Activated CD4-positive, alpha-beta T cell treated with anti-CD3 and anti-CD28 coated beads, Interleukin-2, amount 10 ng/mL, durations not matched to agents 7 days and 5 days (primary cell): ENCODE data around the gene RAD51B. TPM values are rescaled to one million over a fixed set of nuclear protein-coding genes. Genes with fewer than 3 reads are reported as not detected.

ENCODE experiments used
- CTCF ChIA-PET: fragments of 350-600 bp; sonication (Branson Sonifier 250); formaldehyde crosslinking; loops from one replicate; lab custom pipeline; 2021; ENCODE audit warnings: antibody characterized with exemption; lab: Charles Lee
- POLR2A ChIA-PET: fragments of 350-600 bp; sonication (Branson Sonifier 250); formaldehyde crosslinking; loops from one replicate; lab custom pipeline; 2021; ENCODE audit warnings: antibody characterized with exemption; lab: Charles Lee
- DNase-seq: peaks from one replicate; pipeline ENCODE4 v3.0.0-alpha.2; 2020
- H3K27ac Mint-ChIP-seq: one replicate; pipeline ENCODE4 v1.8.0; 2021; ENCODE audit warnings: mild to moderate bottlenecking, moderate library complexity, mixed read lengths
- H3K27me3 Mint-ChIP-seq: one replicate; pipeline ENCODE4 v1.8.0; 2021; ENCODE audit warnings: mixed read lengths
- H3K36me3 Mint-ChIP-seq: one replicate; pipeline ENCODE4 v1.8.0; 2021; ENCODE audit warnings: low read depth, mixed read lengths
- H3K4me1 Mint-ChIP-seq: one replicate; pipeline ENCODE4 v1.8.0; 2021; ENCODE audit warnings: mixed read lengths
- H3K4me3 Mint-ChIP-seq: one replicate; pipeline ENCODE4 v1.8.0; 2021; ENCODE audit warnings: mild to moderate bottlenecking, moderate library complexity, mixed read lengths
- H3K9me3 Mint-ChIP-seq: one replicate; pipeline ENCODE4 v1.8.0; 2021; ENCODE audit warnings: mixed read lengths
- total RNA-seq, 2 experiments: library from RNA; stranded (reverse); gene quantifications; one replicate each; pipeline ENCODE4 v1.2.3, GENCODE V29; 2021

Gene RAD51B
- total RNA-seq, 2 experiments from 2014 or later: 20.6 to 30.3 TPM

GRCh38 chr14:68270342-68270741, 450.8 kb downstream of the RAD51B start:
- POLR2A ChIA-PET: interaction anchor here (1.2 kb wide), 1 partner anchor 13 kb away, joined by 4 read pairs; no protein-coding TSS in a partner anchor

GRCh38 chr14:68271913-68272391, 452.4 kb downstream of the RAD51B start:
- CTCF ChIA-PET: interaction anchor here (2.4 to 2.7 kb wide), 2 partner anchors 13 to 545 kb away, joined by 6 to 13 read pairs; no protein-coding TSS in a partner anchor
- Mint-ChIP-seq H3K27ac (no peak overlapping the region), H3K4me3 (no peak overlapping the region), H3K9me3 (no peaks in the 10 kb centered on the region), H3K4me1 (peaks cover 53% of the 10 kb centered on the region), H3K27me3 (no peaks in the 10 kb centered on the region), H3K36me3 (no peaks in the 10 kb centered on the region)
- DNase-seq: no peak
- POLR2A ChIA-PET: no interaction called here

More at GRCh38 chr14:68270342-68270741, 450.8 kb downstream of the RAD51B start:
- H3K9me3 Mint-ChIP-seq: no peaks in the 10 kb centered on the region
- peaks cover 45% of the 10 kb centered on the region for H3K4me1 Mint-ChIP-seq
- CTCF ChIA-PET: interaction anchor here (0.6 to 2.7 kb wide), 5 partner anchors 11 to 592 kb away, joined by 3 to 13 read pairs (median 6); no protein-coding TSS in a partner anchor
- no peak overlapping the region for H3K27ac Mint-ChIP-seq
- no peaks in the 10 kb centered on the region for H3K27me3 Mint-ChIP-seq
- no peaks in the 10 kb centered on the region for H3K36me3 Mint-ChIP-seq
- no peak overlapping the region for H3K4me3 Mint-ChIP-seq
- no peak for DNase-seq

- Mint-ChIP-seq H3K4me1 (peaks cover 44% of the 10 kb centered on the region), H3K27ac (no peak overlapping the region), H3K27me3 (no peaks in the 10 kb centered on the region), H3K9me3 (no peaks in the 10 kb centered on the region), H3K36me3 (no peaks in the 10 kb centered on the region), H3K4me3 (no peak overlapping the region)
- POLR2A ChIA-PET: no interaction called here
- no peak for DNase-seq
- CTCF ChIA-PET: interaction anchor here (1.2 kb wide), 1 partner anchor 543 kb away, joined by 3 read pairs; no protein-coding TSS in a partner anchor
Observed at GRCh38 chr14:68273413-68273812, 453.8 kb downstream of the RAD51B start.

- H3K36me3 Mint-ChIP-seq: no peaks in the 10 kb centered on the region
- no peak for DNase-seq
- no peaks in the 10 kb centered on the region for H3K9me3 Mint-ChIP-seq
- POLR2A ChIA-PET: no interaction called here
- no peak overlapping the region for H3K27ac Mint-ChIP-seq
- H3K4me1 Mint-ChIP-seq: peaks cover 30% of the 10 kb centered on the region
- CTCF ChIA-PET: interaction anchor here (1.4 kb wide), 1 partner anchor 21 kb away, joined by 4 read pairs; no protein-coding TSS in a partner anchor
- H3K27me3 Mint-ChIP-seq: no peaks in the 10 kb centered on the region
- H3K4me3 Mint-ChIP-seq: no peak overlapping the region
Observed at GRCh38 chr14:68274725-68275124, 455.1 kb downstream of the RAD51B start.

GRCh38 chr14:68278576-68279436, 459.2 kb downstream of the RAD51B start:
- H3K4me3 Mint-ChIP-seq: no peak overlapping the region
- POLR2A ChIA-PET: no interaction called here
- H3K36me3 Mint-ChIP-seq: peaks cover 5% of the 10 kb centered on the region
- H3K9me3 Mint-ChIP-seq: no peaks in the 10 kb centered on the region
- no peak for DNase-seq
- CTCF ChIA-PET: interaction anchor here (1.2 kb wide), 1 partner anchor 10 kb away, joined by 4 read pairs; no protein-coding TSS in a partner anchor
- peaks cover 36% of the 10 kb centered on the region for H3K4me1 Mint-ChIP-seq
- H3K27me3 Mint-ChIP-seq: no peaks in the 10 kb centered on the region
- no peak overlapping the region for H3K27ac Mint-ChIP-seq

- ChIA-PET POLR2A (no interaction called here), CTCF (interaction anchor here (1.2 kb wide), 1 partner anchor 11 kb away, joined by 4 read pairs; no protein-coding TSS in a partner anchor)
- Mint-ChIP-seq H3K9me3 (no peaks in the 10 kb centered on the region), H3K4me3 (no peak overlapping the region), H3K36me3 (peaks cover 10% of the 10 kb centered on the region), H3K27me3 (no peaks in the 10 kb centered on the region), H3K27ac (no peak overlapping the region), H3K4me1 (peaks cover 42% of the 10 kb centered on the region)
- DNase-seq: no peak
Observed at GRCh38 chr14:68279437-68279720, 459.8 kb downstream of the RAD51B start.

GRCh38 chr14:68279777-68280233, 460.2 kb downstream of the RAD51B start:
- Mint-ChIP-seq H3K9me3 (no peaks in the 10 kb centered on the region), H3K4me1 (peaks cover 43% of the 10 kb centered on the region), H3K4me3 (no peak overlapping the region), H3K36me3 (peaks cover 11% of the 10 kb centered on the region), H3K27ac (no peak overlapping the region), H3K27me3 (no peaks in the 10 kb centered on the region)
- no peak for DNase-seq
- CTCF ChIA-PET: interaction anchor here (1.2 kb wide), 1 partner anchor 11 kb away, joined by 4 read pairs; no protein-coding TSS in a partner anchor
- POLR2A ChIA-PET: no interaction called here

- H3K27ac Mint-ChIP-seq: no peak overlapping the region
- POLR2A ChIA-PET: no interaction called here
Observed at GRCh38 chr14:68281497-68281896, 461.9 kb downstream of the RAD51B start.

GRCh38 chr14:68282479-68283377, 463.1 kb downstream of the RAD51B start:
- Mint-ChIP-seq H3K36me3 (peaks cover 13% of the 10 kb centered on the region), H3K9me3 (no peaks in the 10 kb centered on the region), H3K27ac (peak overlapping the region; percentile 96), H3K4me1 (peaks cover 50% of the 10 kb centered on the region), H3K4me3 (no peak overlapping the region), H3K27me3 (no peaks in the 10 kb centered on the region)
- peak; percentile 42 for DNase-seq
- POLR2A ChIA-PET: interaction anchor here (0.9 kb wide), 1 partner anchor 12 kb away, joined by 4 read pairs; no protein-coding TSS in a partner anchor
- CTCF ChIA-PET: interaction anchor here (0.7 to 4.1 kb wide), 4 partner anchors 12 to 496 kb away, joined by 3 to 13 read pairs (median 3); no protein-coding TSS in a partner anchor

More at GRCh38 chr14:68281497-68281896, 461.9 kb downstream of the RAD51B start:
- no peaks in the 10 kb centered on the region for H3K27me3 Mint-ChIP-seq
- no peak for DNase-seq
- H3K4me1 Mint-ChIP-seq: peaks cover 46% of the 10 kb centered on the region
- H3K36me3 Mint-ChIP-seq: peaks cover 13% of the 10 kb centered on the region
- CTCF ChIA-PET: no interaction called here
- H3K9me3 Mint-ChIP-seq: no peaks in the 10 kb centered on the region
- no peak overlapping the region for H3K4me3 Mint-ChIP-seq

GRCh38 chr14:68283378-68284123, 464.0 kb downstream of the RAD51B start:
- Mint-ChIP-seq H3K27me3 (no peaks in the 10 kb centered on the region), H3K9me3 (no peaks in the 10 kb centered on the region), H3K4me3 (peak overlapping the region; percentile 33), H3K4me1 (peaks cover 51% of the 10 kb centered on the region), H3K27ac (peak overlapping the region; percentile 96), H3K36me3 (peaks cover 13% of the 10 kb centered on the region)
- POLR2A ChIA-PET: interaction anchor here (0.9 kb wide), 1 partner anchor 13 kb away, joined by 4 read pairs; no protein-coding TSS in a partner anchor
- peak; percentile 74 for DNase-seq
- CTCF ChIA-PET: interaction anchor here (0.6 to 4.1 kb wide), 5 partner anchors 13 to 1061 kb away, joined by 3 to 13 read pairs (median 3); no protein-coding TSS in a partner anchor

- no peaks in the 10 kb centered on the region for H3K9me3 Mint-ChIP-seq
- H3K4me1 Mint-ChIP-seq: peaks cover 51% of the 10 kb centered on the region
- peaks cover 13% of the 10 kb centered on the region for H3K36me3 Mint-ChIP-seq
- no peak for DNase-seq
- POLR2A ChIA-PET: no interaction called here
- H3K27ac Mint-ChIP-seq: peak overlapping the region; percentile 96
- no peaks in the 10 kb centered on the region for H3K27me3 Mint-ChIP-seq
- no peak overlapping the region for H3K4me3 Mint-ChIP-seq
- CTCF ChIA-PET: interaction anchor here (0.6 to 4.1 kb wide), 5 partner anchors 8 to 1060 kb away, joined by 3 to 13 read pairs (median 4); no protein-coding TSS in a partner anchor
Observed at GRCh38 chr14:68284333-68284732, 464.8 kb downstream of the RAD51B start.
